Activated naive CD4-positive, alpha-beta T cell treated with anti-CD3 and anti-CD28 coated beads for 36 hours (primary cell): ENCODE results near the gene IFFO2. TPM values are rescaled to one million over a fixed set of nuclear protein-coding genes. Genes with fewer than 3 reads are reported as not detected.
A peak's percentile ranks its signal among the peaks of the same experiment; 100 is the strongest.

Source experiments
- CTCF ChIA-PET: fragments of 350-600 bp; sonication (Branson Sonifier 250); formaldehyde crosslinking; loops from one replicate; lab custom pipeline; 2021; ENCODE audit warnings: antibody characterized with exemption; lab: Charles Lee
- DNase-seq: peaks from one replicate; pipeline ENCODE4 v3.0.0-alpha.2; 2020
- H3K27ac Mint-ChIP-seq: one replicate; pipeline ENCODE4 v1.8.0; 2021; ENCODE audit warnings: mild to moderate bottlenecking, mixed read lengths
- H3K27me3 Mint-ChIP-seq: one replicate; pipeline ENCODE4 v1.8.0; 2021; ENCODE audit warnings: low read depth, mixed read lengths
- H3K36me3 Mint-ChIP-seq: one replicate; pipeline ENCODE4 v1.8.0; 2021; ENCODE audit warnings: low read depth, mixed read lengths
- H3K4me1 Mint-ChIP-seq: one replicate; pipeline ENCODE4 v1.8.0; 2021; ENCODE audit warnings: low read depth, mixed read lengths
- H3K4me3 Mint-ChIP-seq: one replicate; pipeline ENCODE4 v1.8.0; 2021; ENCODE audit warnings: mild to moderate bottlenecking, moderate library complexity, mixed read lengths
- H3K9me3 Mint-ChIP-seq: one replicate; pipeline ENCODE4 v1.8.0; 2021; ENCODE audit warnings: mixed read lengths
- intact Hi-C: fragments of 100-400 bp; cut with micrococcal nuclease; formaldehyde crosslinking; loops from one replicate; pipeline ENCODE4 v1.15.1; 2023
- total RNA-seq, 2 experiments: library from RNA; stranded (reverse); gene quantifications; one replicate each; pipeline ENCODE4 v1.2.3, GENCODE V29; 2021

The IFFO2 gene
- total RNA-seq, 2 experiments from 2014 or later: 24.9 to 27.0 TPM

DNA sequence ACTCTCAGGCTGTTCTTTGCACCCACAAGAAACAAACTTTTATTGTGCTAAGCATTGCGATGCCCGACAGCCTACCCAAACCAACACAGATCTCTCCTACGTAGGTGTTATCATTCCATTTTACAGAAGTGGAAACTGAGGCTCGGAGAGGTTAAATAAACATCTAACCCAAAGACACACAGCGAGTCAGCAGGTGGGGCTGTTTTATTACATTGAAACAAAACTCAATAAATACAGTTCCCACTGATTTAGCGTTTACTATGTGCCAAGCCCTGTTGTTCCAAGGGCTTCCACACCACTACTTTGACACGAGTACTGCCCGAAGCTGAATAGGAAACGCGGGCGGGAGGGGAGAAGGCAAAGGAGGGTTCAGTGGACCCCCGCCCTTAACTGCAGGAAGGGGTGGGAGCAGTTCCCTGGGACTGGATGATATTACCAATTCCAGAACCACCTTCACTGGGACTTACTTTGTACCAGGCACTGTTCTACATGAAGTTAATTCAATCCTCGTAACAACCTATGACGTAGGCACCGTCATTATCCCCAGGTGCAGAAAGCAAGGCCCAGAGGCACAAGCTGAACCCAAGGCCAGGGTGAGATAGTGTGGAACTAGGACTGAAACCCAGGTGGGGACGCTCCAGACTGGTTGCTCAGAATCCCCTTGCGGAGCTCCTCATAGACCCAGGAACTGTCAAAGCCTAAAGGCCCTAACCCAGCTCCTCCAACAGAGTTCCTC lies 34.8 kb downstream of the IFFO2 start:
- Mint-ChIP-seq H3K27ac (no peak overlapping the region), H3K4me1 (peaks cover 34% of the 10 kb centered on the region), H3K36me3 (peaks cover 2% of the 10 kb centered on the region), H3K27me3 (no peaks in the 10 kb centered on the region), H3K4me3 (no peak overlapping the region), H3K9me3 (peaks cover 2% of the 10 kb centered on the region)
- intact Hi-C loops: loop anchor here (5.0 kb wide), 2 partner anchors 176 to 321 kb away; no protein-coding TSS in a partner anchor
- CTCF ChIA-PET: interaction anchor here (0.5 to 4.8 kb wide), 4 partner anchors 8 to 29 kb away, joined by 3 to 46 read pairs (median 5); no protein-coding TSS in a partner anchor
- DNase-seq: no peak

DNA sequence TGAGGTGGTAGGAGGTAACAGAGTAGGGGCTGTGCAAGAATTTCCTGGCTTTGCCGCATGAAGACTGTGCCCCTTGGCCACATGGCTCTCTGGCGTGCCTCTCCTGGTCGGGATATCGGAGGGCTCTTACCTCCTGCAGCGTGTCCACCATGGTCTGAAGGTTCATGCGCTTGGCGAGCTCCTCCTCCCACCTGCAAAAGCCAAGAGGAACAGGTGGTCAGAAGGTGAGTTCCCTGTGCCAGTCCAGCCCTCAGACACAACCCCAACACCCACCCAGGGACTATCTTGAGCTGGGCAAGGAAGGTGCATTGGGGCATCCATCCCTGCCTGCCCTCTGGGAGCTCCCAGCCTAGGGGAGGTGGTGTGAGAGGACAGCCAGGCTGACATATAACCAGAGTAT lies 35.5 kb downstream of the IFFO2 start:
- Mint-ChIP-seq H3K4me1 (peaks cover 28% of the 10 kb centered on the region), H3K27me3 (no peaks in the 10 kb centered on the region), H3K27ac (no peak overlapping the region), H3K36me3 (peaks cover 2% of the 10 kb centered on the region), H3K9me3 (peaks cover 2% of the 10 kb centered on the region), H3K4me3 (no peak overlapping the region)
- CTCF ChIA-PET: interaction anchor here (0.5 to 4.8 kb wide), 4 partner anchors 7 to 1449 kb away, joined by 3 to 46 read pairs (median 4); no protein-coding TSS in a partner anchor
- DNase-seq: no peak
- intact Hi-C loops: loop anchor here (5.0 kb wide), 2 partner anchors 176 to 321 kb away; no protein-coding TSS in a partner anchor

DNA sequence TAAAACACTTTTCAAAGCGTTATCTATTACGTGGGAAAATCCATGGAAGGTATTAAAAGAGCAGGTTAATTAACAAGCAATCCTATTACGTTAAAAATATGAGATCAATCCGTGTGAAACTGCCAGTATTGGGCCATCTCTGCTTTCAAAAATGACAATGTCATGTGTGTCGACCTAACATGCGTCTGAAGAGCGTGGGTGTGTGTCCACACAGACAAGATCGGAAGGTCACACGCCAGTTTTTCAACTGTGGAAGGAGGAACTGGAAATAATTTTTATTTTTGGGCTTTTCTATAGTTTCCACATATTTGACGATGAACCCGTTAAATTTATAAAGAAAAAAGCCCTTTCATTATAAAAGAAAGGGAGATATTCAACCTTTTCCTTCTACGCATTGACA lies 36.5 kb downstream of the IFFO2 start:
- no peak for DNase-seq
- Mint-ChIP-seq H3K27ac (no peak overlapping the region), H3K4me1 (peaks cover 21% of the 10 kb centered on the region), H3K27me3 (no peaks in the 10 kb centered on the region), H3K4me3 (no peak overlapping the region), H3K36me3 (no peaks in the 10 kb centered on the region), H3K9me3 (no peaks in the 10 kb centered on the region)
- CTCF ChIA-PET: no interaction called here
- intact Hi-C loops: loop anchor here (5.0 kb wide), 2 partner anchors 177 to 322 kb away; no protein-coding TSS in a partner anchor

DNA sequence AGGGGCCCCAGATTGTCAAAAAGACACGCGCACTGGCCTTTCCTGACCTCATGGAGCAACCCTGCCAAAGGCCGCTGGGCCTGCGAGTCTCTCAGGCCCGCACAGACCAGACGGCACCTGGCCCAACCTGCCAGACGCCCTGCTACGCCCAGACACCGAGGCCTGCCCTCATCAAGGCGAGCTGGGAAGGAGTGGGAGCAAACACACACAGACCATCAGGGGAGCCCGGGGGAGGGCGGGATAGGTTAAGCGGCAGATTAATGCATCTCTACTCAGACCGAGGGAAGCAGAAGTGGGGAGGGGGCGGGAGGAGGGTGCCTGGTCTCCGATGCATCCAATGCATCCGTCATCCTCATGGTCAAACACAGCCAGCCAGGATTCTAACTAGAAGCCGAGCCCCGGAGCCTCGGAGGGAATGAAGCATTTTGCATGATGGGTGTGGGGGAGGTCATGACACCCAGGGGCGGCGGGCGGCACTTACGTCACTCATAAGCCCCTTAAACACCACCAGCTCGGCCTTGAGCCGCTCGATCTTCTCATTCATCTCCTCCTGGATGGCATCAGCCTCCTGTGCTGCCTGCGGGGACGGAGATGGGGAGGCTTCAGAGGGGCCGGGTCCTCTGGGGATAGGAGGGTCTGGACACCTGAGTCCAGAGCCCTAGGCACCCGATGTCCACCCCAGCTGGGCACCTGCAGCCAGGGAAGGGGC lies 37.1 kb downstream of the IFFO2 start:
- Mint-ChIP-seq H3K36me3 (no peaks in the 10 kb centered on the region), H3K4me1 (peaks cover 15% of the 10 kb centered on the region), H3K9me3 (no peaks in the 10 kb centered on the region), H3K4me3 (no peak overlapping the region), H3K27me3 (no peaks in the 10 kb centered on the region), H3K27ac (no peak overlapping the region)
- no peak for DNase-seq
- intact Hi-C loops: no loop called here
- CTCF ChIA-PET: no interaction called here

DNA sequence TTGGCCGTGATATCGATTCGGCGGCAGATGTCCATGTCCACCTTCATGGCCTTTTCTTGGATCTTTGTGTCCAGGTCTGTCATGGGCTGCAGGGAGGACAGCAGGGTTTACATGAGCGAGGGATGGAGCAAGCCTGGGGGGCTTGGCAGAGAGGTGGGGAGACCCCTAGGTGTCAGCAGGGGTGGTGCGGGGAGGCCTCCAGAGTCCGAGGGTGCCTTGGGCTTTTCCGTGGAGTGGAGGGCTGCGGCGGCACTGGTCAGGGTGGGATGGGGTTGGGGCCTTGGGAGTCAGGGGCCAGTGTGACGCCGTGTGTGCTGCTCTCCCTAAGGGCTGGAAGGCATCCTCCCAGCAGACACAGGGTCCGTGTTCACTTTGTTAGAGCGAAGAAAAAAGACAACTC lies 38.1 kb downstream of the IFFO2 start:
- Mint-ChIP-seq H3K9me3 (no peaks in the 10 kb centered on the region), H3K36me3 (no peaks in the 10 kb centered on the region), H3K27ac (no peak overlapping the region), H3K4me1 (peaks cover 10% of the 10 kb centered on the region), H3K4me3 (no peak overlapping the region), H3K27me3 (no peaks in the 10 kb centered on the region)
- CTCF ChIA-PET: no interaction called here
- no peak for DNase-seq
- intact Hi-C loops: no loop called here

DNA sequence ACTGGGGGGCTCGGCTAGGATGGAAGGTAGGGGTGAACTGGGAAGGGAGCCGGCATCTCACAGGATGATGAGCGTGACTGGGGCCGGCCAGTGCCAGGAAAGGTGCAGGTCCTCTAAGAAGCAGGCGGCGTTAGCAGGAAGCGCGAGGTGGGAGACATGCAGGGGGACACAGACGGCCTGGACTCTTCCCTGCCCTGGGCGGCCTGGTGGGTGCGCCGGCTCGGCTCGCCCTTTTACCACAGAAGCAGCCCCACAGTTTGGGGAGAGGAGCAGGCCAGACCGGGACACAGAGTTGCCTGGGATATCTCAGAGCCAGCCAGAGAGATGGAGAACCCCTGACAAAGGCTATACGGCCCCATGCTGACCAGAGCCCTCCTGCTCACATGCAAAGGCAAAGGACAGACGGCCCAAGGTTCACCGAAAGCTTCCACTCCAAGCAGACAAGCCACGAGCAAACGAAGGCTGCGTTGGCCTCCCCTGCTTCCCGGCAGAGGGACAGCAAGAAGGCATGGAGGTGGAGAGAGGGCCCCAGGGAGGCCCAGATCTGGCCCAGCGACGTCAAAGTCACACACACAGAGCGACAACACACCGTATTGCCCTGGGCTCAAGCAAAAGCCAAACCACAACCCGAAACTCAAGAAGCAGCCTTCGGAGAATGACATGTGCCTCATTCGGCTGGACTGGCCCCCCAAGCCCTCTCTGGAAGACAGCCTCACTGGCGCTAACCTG lies 39.2 kb downstream of the IFFO2 start:
- no peak overlapping the region for H3K27ac Mint-ChIP-seq
- H3K36me3 Mint-ChIP-seq: peaks cover 5% of the 10 kb centered on the region
- DNase-seq: no peak
- CTCF ChIA-PET: no interaction called here
- intact Hi-C loops: no loop called here
- no peak overlapping the region for H3K4me3 Mint-ChIP-seq
- peaks cover 12% of the 10 kb centered on the region for H3K4me1 Mint-ChIP-seq
- no peaks in the 10 kb centered on the region for H3K27me3 Mint-ChIP-seq
- H3K9me3 Mint-ChIP-seq: no peaks in the 10 kb centered on the region

DNA sequence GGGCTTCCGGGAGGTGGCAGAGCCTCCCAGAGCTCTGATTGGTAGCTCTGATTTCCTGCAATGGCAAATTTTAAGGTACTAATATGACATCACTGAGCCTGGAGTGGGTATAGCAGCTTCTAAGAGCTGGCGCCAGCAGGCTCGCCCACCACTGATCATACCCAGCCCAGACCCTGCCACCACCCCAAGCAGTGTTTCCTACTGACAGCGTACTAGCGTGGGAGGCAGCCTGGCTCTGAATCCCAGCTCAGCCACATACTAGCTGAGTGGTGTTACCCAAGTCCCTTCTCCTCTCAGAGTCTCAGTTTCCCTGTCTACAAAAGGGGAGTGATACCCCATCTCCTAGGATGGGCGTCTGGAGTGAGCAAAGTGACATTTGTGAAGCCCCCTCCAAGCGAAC lies 41.1 kb downstream of the IFFO2 start:
- Mint-ChIP-seq H3K36me3 (peaks cover 14% of the 10 kb centered on the region), H3K9me3 (peaks cover 1% of the 10 kb centered on the region), H3K4me1 (peaks cover 9% of the 10 kb centered on the region), H3K27me3 (no peaks in the 10 kb centered on the region), H3K27ac (peak overlapping the region; percentile 36), H3K4me3 (no peak overlapping the region)
- intact Hi-C loops: no loop called here
- CTCF ChIA-PET: interaction anchor here (0.6 to 5.1 kb wide), 9 partner anchors 7 to 633 kb away, joined by 3 to 46 read pairs (median 5); no protein-coding TSS in a partner anchor
- no peak for DNase-seq

DNA sequence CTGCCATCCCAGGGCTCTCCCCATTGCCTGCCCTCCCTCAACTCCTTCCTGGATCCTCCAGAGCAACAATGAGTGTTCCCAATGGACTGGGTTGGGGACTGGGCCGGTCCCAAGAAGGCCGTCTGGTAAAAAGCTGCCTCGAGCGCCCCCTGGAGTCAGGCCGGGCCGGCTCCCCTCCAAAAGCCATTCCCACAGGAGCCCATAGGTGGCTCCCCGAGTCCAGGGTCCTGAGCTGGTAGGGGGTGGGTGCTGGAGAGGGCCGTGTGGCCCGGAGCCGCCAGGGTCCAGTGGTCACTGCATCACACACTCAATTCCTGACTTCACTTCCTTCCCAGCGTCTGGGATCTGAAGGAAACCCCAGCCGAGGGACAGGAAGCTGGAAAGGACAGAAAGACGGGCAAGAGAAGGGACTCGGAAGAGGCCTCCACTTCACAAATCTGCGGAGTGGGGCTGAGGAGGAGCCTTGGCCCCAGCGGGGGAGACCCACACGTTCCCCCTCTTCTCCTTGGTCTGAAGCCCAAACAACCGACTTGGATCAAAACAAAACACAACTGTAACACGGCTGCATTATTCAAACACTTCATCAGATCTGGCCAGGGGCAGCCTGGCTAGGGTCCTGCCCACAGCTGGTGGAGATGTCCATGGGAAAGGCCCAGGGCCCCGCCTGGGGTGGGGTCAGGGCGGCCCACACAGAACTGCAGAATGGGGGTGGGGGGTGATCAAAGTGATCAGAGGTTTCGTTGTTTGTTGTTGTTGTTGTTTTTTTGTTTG lies 43.2 kb downstream of the IFFO2 start:
- Mint-ChIP-seq H3K9me3 (peaks cover 13% of the 10 kb centered on the region), H3K4me3 (no peak overlapping the region), H3K27ac (peak overlapping the region; percentile 85), H3K36me3 (peaks cover 33% of the 10 kb centered on the region), H3K4me1 (peaks cover 25% of the 10 kb centered on the region), H3K27me3 (no peaks in the 10 kb centered on the region)
- CTCF ChIA-PET: interaction anchor here (0.5 to 5.1 kb wide), 38 partner anchors 10 to 397 kb away, joined by 3 to 46 read pairs (median 4); partner anchors contain the start of genes ALDH4A1 and IFFO2
- intact Hi-C loops: loop anchor here (2.0 kb wide), 1 partner anchor 28 kb away; no protein-coding TSS in a partner anchor
- peak; percentile 86 for DNase-seq

DNA sequence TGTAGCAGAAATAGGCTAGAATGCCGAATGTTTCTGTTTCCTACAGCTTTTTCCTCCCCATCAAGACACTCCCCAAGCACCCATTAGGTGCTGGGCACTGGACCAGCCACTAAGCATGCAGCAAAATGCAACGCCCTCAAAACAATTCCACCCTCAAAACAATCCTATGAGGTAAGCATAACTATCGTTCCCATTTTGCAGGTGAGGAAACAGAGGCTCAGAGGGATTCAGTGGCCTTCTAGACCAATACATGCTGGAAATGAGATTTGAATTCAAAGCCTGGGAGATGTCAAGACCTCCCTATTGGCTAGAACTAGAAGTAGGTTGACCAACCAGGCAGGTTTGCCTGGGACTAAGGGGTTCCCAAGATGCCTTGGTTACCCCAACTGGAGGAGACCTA lies 43.9 kb downstream of the IFFO2 start:
- no peak overlapping the region for H3K27ac Mint-ChIP-seq
- CTCF ChIA-PET: interaction anchor here (0.5 to 5.1 kb wide), 28 partner anchors 10 to 635 kb away, joined by 3 to 46 read pairs (median 6); partner anchors contain the start of genes ALDH4A1 and IFFO2
- no peaks in the 10 kb centered on the region for H3K27me3 Mint-ChIP-seq
- H3K4me1 Mint-ChIP-seq: peaks cover 25% of the 10 kb centered on the region
- peaks cover 13% of the 10 kb centered on the region for H3K9me3 Mint-ChIP-seq
- H3K36me3 Mint-ChIP-seq: peaks cover 38% of the 10 kb centered on the region
- intact Hi-C loops: loop anchor here (2.0 kb wide), 1 partner anchor 28 kb away; no protein-coding TSS in a partner anchor
- no peak for DNase-seq
- H3K4me3 Mint-ChIP-seq: no peak overlapping the region

DNA sequence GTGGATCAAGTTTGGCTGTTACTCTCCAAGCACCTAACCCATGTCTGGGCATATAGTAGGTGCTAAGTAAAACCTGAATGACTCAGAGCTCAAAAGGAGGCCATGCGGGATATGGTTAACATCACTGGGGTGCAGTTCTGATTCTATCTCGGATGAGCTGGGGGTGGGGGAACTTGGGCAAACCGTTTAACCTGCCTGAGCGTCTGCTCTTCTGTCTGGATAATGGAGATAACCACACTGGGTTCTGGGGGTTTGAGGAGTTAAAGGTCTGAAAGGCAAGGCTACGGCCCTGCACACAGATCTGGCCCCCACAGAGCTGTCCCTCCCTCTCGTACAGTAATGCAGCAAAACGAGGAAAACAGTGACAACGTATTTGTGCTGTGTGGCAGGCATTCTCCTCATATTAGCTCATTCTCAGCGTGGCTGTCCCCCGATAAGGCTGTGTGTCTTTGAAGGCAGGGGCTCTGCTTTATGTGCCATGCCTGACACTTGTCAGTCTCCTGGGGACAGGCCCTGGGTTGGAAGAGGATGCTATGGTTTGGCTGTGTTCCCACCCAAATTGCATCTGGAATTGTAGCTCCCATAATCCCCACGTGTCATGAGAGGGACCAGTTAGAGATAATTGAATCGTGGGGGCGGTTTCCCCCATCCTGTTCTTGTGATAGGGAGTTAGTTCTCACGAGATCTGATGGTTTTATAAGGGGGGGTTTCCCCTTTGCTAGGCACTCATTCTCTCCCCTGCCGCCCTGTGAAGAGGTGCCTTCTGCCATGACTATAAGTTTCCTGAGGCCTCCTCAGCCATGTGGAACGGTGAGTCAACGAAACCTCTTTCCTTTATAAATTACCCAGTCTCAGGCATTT lies 47.3 kb downstream of the IFFO2 start:
- Mint-ChIP-seq H3K4me1 (peaks cover 25% of the 10 kb centered on the region), H3K9me3 (peaks cover 13% of the 10 kb centered on the region), H3K27ac (peak overlapping the region; percentile 4), H3K36me3 (peaks cover 38% of the 10 kb centered on the region), H3K27me3 (no peaks in the 10 kb centered on the region), H3K4me3 (no peak overlapping the region)
- intact Hi-C loops: loop anchor here (5.0 to 10.0 kb wide), 2 partner anchors 188 to 746 kb away; no protein-coding TSS in a partner anchor
- peak; percentile 43 for DNase-seq
- CTCF ChIA-PET: interaction anchor here (0.6 to 3.9 kb wide), 22 partner anchors 9 to 311 kb away, joined by 3 to 28 read pairs (median 5); no protein-coding TSS in a partner anchor
